Esophagus (tissue), 2 donors: Measurements from ENCODE around the gene SLC26A11. TPM values are rescaled to one million over a fixed set of nuclear protein-coding genes. Genes with fewer than 3 reads are reported as not detected.

Source experiments
- H3K27ac ChIP-seq, 2 donors: one replicate each; pipeline ENCODE4 v1.5.1; 2013; ENCODE audit warnings: low read depth in 2 of 2, mild to moderate bottlenecking in 2 of 2, inconsistent platforms in 1 of 2, low read length in 1 of 2, moderate library complexity in 1 of 2
- H3K27me3 ChIP-seq, 2 donors: one replicate each; pipeline ENCODE4 v1.6.1; 2013; ENCODE audit warnings: low read length in 2 of 2, control low read depth in 1 of 2, mild to moderate bottlenecking in 1 of 2; ENCODE audit not compliant: insufficient read depth in 2 of 2, control insufficient read depth in 1 of 2
- H3K36me3 ChIP-seq, 2 donors: one replicate each; pipeline ENCODE4 v1.6.1; 2013; ENCODE audit warnings: low read length in 1 of 2; ENCODE audit not compliant: control insufficient read depth in 2 of 2, insufficient read depth in 2 of 2
- H3K4me1 ChIP-seq, 2 donors: one replicate each; pipeline ENCODE4 v1.6.1; 2013; ENCODE audit warnings: low read length in 1 of 2; ENCODE audit not compliant: control insufficient read depth in 2 of 2, insufficient read depth in 2 of 2
- H3K4me3 ChIP-seq, 2 donors: one replicate each; pipeline ENCODE4 v1.5.1; 2013; ENCODE audit warnings: low read length in 2 of 2, mild to moderate bottlenecking in 2 of 2, low read depth in 1 of 2, moderate library complexity in 1 of 2
- H3K9me3 ChIP-seq, 2 donors: one replicate each; pipeline ENCODE4 v1.6.1; 2013; ENCODE audit warnings: mild to moderate bottlenecking in 2 of 2, low read depth in 1 of 2, low read length in 1 of 2, moderate library complexity in 1 of 2; ENCODE audit not compliant: control insufficient read depth in 2 of 2, insufficient read depth in 1 of 2
- WGBS, 2 donors: extraction: QIAGEN DNeasy Blood & Tissue Kit; methylation state at CpG; one replicate each; pipeline ENCODE4 v1.1.7; 2013; 5-methylcytosine and 5-hydroxymethylcytosine counted together
- polyA plus RNA-seq, 2 donors: library from polyadenylated mRNA; stranded (reverse); fragments of 200-250 nt; gene quantifications; one replicate each; pipeline ENCODE4 v1.2.3, GENCODE V29; 2013
- donor health status: healthy with polysubstance abuse.
- donor health status: Bipolar disorder and iron deficiency.

The SLC26A11 gene
- polyA plus RNA-seq, 2 donors, result 4.7 to 6.9 TPM

DNA sequence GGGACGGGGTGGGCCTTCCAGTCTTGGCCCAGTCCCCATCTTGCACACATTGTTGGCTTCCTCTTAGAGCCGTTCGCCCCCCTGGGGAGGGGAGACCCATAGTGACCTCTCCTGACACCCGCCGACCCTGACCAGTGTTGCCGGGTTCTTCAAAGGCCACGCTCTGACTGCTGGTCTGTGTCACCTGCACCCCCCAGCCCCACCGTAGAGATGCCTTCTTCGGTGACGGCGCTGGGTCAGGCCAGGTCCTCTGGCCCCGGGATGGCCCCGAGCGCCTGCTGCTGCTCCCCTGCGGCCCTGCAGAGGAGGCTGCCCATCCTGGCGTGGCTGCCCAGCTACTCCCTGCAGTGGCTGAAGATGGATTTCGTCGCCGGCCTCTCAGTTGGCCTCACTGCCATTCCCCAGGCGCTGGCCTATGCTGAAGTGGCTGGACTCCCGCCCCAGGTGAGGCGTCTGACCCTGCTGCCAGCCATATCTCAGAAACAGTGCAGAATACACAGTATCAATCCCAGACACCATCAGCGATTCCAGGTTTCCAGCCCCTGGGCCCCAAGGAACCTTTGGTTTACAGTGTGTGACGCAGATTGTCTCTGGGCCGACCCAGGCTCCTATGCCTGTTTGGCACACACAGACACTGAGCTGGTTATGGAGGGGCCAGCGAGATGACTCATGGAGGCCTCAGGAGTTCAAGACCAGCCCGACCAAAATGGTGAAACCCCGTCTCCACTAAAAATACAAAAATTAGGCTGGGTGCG is 1.3 kb downstream of the SLC26A11 start:
- Histone ChIP-seq H3K4me1 (peaks cover 0 to 4% of the 10 kb centered on the region in 2 donors), H3K9me3 (no peaks in the 10 kb centered on the region), H3K27me3 (no peaks in the 10 kb centered on the region), H3K4me3 (peak overlapping the region; percentile 77 to 95), H3K36me3 (peaks cover 0 to 12% of the 10 kb centered on the region in 2 donors), H3K27ac (no peak overlapping the region)
- 78 to 86% methylated on average over 29 of the region's 29 CpGs for WGBS, 2 donors

DNA sequence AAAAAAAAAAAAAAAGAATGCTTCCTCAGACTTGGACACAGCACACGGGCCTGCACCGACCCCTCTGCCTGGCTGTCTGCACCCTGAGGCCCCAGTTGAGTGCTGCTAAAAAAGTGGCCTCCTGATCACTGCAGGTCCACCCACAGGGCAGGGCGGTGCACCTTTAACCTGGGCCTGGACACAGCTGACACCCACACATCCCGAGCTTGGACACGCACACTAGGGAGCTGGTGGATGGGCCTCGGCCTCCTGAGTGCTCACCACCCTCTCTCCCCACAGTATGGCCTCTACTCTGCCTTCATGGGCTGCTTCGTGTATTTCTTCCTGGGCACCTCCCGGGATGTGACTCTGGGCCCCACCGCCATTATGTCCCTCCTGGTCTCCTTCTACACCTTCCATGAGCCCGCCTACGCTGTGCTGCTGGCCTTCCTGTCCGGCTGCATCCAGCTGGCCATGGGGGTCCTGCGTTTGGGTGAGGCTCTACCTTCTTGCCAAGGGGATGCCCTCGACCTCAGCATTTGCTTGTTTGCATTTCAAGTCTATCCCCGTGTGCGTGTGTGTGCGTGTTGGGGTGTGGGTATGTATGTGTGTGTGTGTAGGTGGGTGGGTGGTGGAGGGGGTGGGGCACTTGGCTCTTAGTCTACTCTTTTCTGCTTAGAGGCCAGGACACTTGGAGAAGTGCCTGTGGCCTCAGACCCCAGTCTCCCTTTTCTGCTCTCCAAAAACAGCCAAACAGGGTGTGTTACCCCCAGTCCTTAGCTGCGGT is 2.3 kb downstream of the SLC26A11 start:
- Histone ChIP-seq H3K27me3 (no peaks in the 10 kb centered on the region), H3K9me3 (no peaks in the 10 kb centered on the region), H3K4me1 (peaks cover 0 to 4% of the 10 kb centered on the region in 2 donors), H3K36me3 (peaks cover 0 to 5% of the 10 kb centered on the region in 2 donors), H3K4me3 (no peak overlapping the region), H3K27ac (no peak overlapping the region)
- 90 to 91% methylated on average over 18 of the region's 18 CpGs for WGBS, 2 donors

DNA sequence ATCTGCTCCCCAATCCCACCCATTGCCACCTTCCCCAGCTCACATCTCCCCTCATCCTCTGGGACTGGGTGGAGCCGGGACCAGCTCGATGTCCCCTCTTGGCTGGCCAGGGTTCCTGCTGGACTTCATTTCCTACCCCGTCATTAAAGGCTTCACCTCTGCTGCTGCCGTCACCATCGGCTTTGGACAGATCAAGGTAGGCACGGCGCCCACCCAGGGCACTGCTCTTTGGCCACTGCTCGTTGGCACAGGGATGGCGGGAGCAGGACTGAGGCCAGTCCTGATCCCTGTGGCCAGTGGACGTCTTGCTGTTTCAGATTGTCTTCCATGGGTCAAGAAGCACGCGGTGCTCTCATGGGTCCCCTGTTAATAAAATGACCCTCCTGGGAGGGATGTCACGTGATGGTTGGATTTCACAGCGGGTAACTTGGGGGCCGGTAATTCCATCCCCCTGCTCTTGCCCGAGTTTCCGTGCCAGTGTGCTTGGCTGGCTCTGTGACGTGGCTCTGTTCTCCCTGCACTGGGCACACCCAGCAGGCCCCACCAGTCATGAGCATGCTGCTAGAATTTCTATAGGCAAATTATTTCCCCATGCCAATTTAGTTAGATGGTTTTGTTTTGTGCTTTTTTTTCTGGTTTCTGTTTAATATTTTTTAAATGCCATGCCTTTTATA is 3.1 kb downstream of the SLC26A11 start:
- Histone ChIP-seq H3K27ac (no peak overlapping the region), H3K36me3 (peaks cover 0 to 2% of the 10 kb centered on the region in 2 donors), H3K4me1 (peaks cover 0 to 3% of the 10 kb centered on the region in 2 donors), H3K4me3 (no peak overlapping the region), H3K9me3 (no peaks in the 10 kb centered on the region), H3K27me3 (no peaks in the 10 kb centered on the region)
- WGBS, 2 donors, result 92 to 93% methylated on average over 18 of the region's 18 CpGs

DNA sequence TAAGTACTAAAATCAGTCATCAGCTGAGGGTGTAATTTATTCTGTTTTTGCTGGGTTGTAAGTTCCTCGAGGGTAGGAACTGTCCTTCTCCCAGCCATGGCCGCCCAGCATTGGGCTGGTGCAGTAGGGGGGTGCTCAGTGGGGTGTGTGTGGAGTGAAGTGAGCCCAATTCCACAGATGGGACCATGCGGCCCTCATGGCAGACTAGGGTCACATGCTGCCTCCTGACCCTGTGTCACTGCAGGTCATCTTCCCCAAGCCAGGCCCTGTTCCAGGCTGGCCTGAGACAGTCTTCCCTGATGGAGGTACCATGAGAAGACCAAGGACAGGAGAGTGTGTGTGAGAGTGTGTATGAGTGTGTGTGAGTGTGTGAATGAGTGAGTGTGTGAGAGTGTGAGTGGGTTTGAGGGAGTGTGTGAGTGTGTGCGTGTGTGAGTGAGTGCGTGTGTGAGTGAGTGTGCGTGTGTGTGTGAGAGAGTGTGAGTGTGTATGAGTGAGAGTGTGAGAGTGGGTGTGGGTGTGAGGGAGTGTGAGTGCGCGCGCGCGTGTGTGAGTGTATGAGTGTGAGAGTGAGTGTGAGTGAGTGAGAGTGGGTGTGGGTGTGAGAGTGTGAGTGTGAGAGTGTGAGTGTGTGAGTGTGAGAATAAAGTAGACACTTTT is 3.7 kb downstream of the SLC26A11 start:
- H3K36me3 ChIP-seq, result peaks cover 0 to 2% of the 10 kb centered on the region in 2 donors
- H3K4me3 ChIP-seq, result no peak overlapping the region
- H3K27ac ChIP-seq, result no peak overlapping the region
- 86 to 92% methylated on average over 11 of the region's 11 CpGs for WGBS, 2 donors
- H3K4me1 ChIP-seq, result no peaks in the 10 kb centered on the region
- H3K27me3 ChIP-seq, result no peaks in the 10 kb centered on the region
- no peaks in the 10 kb centered on the region for H3K9me3 ChIP-seq

DNA sequence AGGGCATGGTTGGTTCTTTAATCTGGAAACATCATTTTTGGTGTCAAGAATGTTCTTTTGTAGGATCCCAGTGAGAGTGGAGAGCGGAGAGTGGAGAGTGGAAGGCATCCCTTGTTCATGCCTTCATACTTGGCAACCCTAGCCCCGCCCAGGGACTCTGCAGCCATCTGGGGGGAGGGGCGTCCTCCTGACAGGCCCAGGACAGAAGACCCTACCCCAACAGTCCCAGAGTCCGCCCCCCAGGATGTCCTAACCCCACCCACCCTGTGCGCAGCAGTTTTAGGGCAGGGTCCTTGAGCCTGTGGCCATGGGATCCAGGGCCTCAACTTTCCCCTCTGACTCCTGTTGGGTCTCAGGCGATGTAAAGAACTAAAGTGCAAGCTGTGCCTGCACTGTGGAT is 4.5 kb downstream of the SLC26A11 start:
- no peak overlapping the region for H3K4me3 ChIP-seq
- H3K9me3 ChIP-seq, result no peaks in the 10 kb centered on the region
- no peaks in the 10 kb centered on the region for H3K27me3 ChIP-seq
- no peak overlapping the region for H3K27ac ChIP-seq
- H3K4me1 ChIP-seq, result no peaks in the 10 kb centered on the region
- peaks cover 0 to 2% of the 10 kb centered on the region in 2 donors for H3K36me3 ChIP-seq
- WGBS, 2 donors, result 82 to 89% methylated on average over 6 of the region's 6 CpGs

DNA sequence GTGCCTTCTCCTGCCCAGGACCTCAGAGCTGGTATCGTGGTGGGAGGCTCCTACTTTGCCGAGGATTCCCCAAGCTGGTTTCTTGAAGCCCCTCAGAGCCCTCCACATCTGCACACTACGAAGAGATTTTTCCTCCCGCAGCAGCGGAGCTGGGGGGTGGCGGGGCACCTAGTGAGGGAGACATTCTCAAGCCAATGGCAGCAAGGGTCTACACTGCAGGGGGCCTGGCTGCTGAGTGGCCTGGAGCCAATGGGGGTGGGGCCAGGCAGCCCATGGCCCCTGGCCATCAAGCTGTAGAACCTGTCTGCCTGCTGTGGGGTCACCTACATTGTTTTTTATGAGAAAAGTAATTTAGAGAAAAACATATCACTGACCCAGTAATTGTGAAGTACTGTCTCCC is 5.0 kb downstream of the SLC26A11 start:
- peaks cover 0 to 2% of the 10 kb centered on the region in 2 donors for H3K36me3 ChIP-seq
- no peak overlapping the region for H3K4me3 ChIP-seq
- WGBS, 2 donors, result 90 to 94% methylated on average over 6 of the region's 6 CpGs
- no peaks in the 10 kb centered on the region for H3K27me3 ChIP-seq
- no peaks in the 10 kb centered on the region for H3K4me1 ChIP-seq
- H3K27ac ChIP-seq, result no peak overlapping the region
- H3K9me3 ChIP-seq, result no peaks in the 10 kb centered on the region

DNA sequence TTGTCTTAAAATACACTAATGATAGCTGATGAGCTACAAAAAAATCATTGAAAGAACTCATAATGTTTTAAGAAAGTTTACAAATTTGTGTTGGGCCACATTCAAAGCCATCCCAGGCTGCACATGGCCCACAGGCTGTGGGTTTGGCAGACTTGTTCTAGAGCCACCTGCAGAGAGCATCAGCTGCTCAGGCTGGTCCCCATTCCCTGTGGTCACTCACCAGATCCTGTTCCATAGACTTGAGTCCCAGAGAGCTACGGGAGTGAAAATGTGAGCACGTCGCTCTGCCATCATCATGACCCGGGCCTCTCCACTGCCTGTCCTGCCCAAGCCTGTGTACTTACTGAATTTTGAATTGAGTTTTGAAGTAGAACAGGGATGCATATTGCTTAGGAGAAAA is 6.9 kb downstream of the SLC26A11 start:
- Histone ChIP-seq H3K36me3 (peaks cover 0 to 2% of the 10 kb centered on the region in 2 donors), H3K9me3 (peaks cover 0 to under 1% of the 10 kb centered on the region in 2 donors)
- 92% methylated on average over 4 of the region's 4 CpGs for WGBS, 2 donors

DNA sequence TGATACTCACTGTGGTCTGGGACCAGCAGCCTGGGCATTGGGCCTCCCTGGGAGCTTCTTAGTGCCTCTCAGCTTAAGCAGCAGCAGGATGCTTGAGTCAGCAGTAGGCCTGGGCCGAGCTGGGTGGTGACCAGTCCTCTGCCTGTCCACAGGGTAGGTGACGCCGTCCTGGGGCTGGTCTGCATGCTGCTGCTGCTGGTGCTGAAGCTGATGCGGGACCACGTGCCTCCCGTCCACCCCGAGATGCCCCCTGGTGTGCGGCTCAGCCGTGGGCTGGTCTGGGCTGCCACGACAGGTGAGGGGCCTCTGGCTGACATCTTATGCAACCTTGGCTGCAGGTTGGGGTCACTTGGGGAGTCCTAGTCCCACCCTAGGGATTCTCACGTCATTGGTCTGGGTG is 7.4 kb downstream of the SLC26A11 start:
- Histone ChIP-seq H3K4me3 (no peak overlapping the region), H3K36me3 (peaks cover 0 to 2% of the 10 kb centered on the region in 2 donors)
- 92 to 96% methylated on average over 11 of the region's 11 CpGs for WGBS, 2 donors

More for the DNA sequence above, 6.9 kb downstream of the SLC26A11 start:
- no peak overlapping the region for H3K4me3 ChIP-seq
- H3K27ac ChIP-seq, result no peak overlapping the region
- H3K27me3 ChIP-seq, result no peaks in the 10 kb centered on the region
- no peaks in the 10 kb centered on the region for H3K4me1 ChIP-seq

DNA sequence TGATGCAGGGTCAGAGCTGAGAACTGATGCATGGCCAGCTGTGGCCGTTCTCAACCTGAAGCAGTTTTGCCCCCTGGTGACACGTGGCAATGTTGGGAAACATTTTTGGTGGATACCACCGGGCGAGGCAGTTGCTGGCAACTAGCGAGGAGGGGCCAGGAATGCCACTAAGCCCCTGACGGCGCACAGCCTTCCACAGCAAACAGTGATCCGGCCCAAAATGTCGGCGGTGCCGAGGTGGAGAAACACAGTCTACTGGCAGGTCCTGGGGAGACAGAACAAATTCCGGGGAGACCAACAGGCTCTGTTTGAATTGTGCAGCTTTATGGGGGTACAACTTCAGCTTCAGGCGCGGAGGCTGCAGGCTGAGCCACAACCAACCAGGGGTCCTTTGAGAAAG is 8.2 kb downstream of the SLC26A11 start:
- Histone ChIP-seq H3K4me3 (no peak overlapping the region), H3K27ac (no peak overlapping the region), H3K4me1 (no peaks in the 10 kb centered on the region), H3K9me3 (peaks cover 0 to 3% of the 10 kb centered on the region in 2 donors), H3K36me3 (peaks cover 0 to 2% of the 10 kb centered on the region in 2 donors), H3K27me3 (no peaks in the 10 kb centered on the region)
- 89 to 94% methylated on average over 14 of the region's 14 CpGs for WGBS, 2 donors

More for the DNA sequence above, 7.4 kb downstream of the SLC26A11 start:
- peaks cover 0 to 3% of the 10 kb centered on the region in 2 donors for H3K9me3 ChIP-seq
- H3K4me1 ChIP-seq, result no peaks in the 10 kb centered on the region
- H3K27ac ChIP-seq, result no peak overlapping the region
- no peaks in the 10 kb centered on the region for H3K27me3 ChIP-seq
